GM20431 (cell line): ENCODE measurements around the gene RNASEH2B.

Source experiments
- in situ Hi-C: fragments of 300-500 bp; cut with MseI, MboI; formaldehyde crosslinking; loops from one replicate; pipeline ENCODE4 v1.15.0; 2020; ENCODE audit warnings: low sequenced_read_pairs; ENCODE audit not compliant: unreplicated experiment

Gene RNASEH2B

GRCh38 chr13:50990065-50990817 is 80.7 kb downstream of the RNASEH2B start:
- in situ Hi-C loops, result no loop called here

- in situ Hi-C loops, result no loop called here
Observed at GRCh38 chr13:50990818-50991506, 81.4 kb downstream of the RNASEH2B start.

GRCh38 chr13:50991579-50992521 is 82.3 kb downstream of the RNASEH2B start:
- in situ Hi-C loops, result no loop called here

- in situ Hi-C loops, result no loop called here
Observed at GRCh38 chr13:50993371-50993770, 83.8 kb downstream of the RNASEH2B start.

GRCh38 chr13:50993934-50994333 is 84.3 kb downstream of the RNASEH2B start:
- in situ Hi-C loops, result no loop called here

GRCh38 chr13:50994651-50995050 is 85.1 kb downstream of the RNASEH2B start:
- in situ Hi-C loops, result no loop called here

GRCh38 chr13:50995854-50996253 is 86.3 kb downstream of the RNASEH2B start:
- in situ Hi-C loops, result no loop called here

GRCh38 chr13:50998326-50998725 is 88.7 kb downstream of the RNASEH2B start:
- in situ Hi-C loops, result no loop called here

- in situ Hi-C loops, result no loop called here
Observed at GRCh38 chr13:50999641-51000040, 90.0 kb downstream of the RNASEH2B start.

- in situ Hi-C loops, result no loop called here
Observed at GRCh38 chr13:51000061-51000460, 90.5 kb downstream of the RNASEH2B start.

- in situ Hi-C loops, result no loop called here
Observed at GRCh38 chr13:51000571-51001260, 91.1 kb downstream of the RNASEH2B start.

GRCh38 chr13:51001335-51001734 is 91.7 kb downstream of the RNASEH2B start:
- in situ Hi-C loops, result no loop called here

GRCh38 chr13:51002736-51003135 is 93.1 kb downstream of the RNASEH2B start:
- in situ Hi-C loops, result no loop called here

- in situ Hi-C loops, result no loop called here
Observed at GRCh38 chr13:51003642-51004041, 94.1 kb downstream of the RNASEH2B start.

- in situ Hi-C loops, result no loop called here
Observed at GRCh38 chr13:51004111-51004865, 94.7 kb downstream of the RNASEH2B start.

- in situ Hi-C loops, result no loop called here
Observed at GRCh38 chr13:51004918-51005460, 95.4 kb downstream of the RNASEH2B start.

- in situ Hi-C loops, result no loop called here
Observed at GRCh38 chr13:51005566-51005965, 96.0 kb downstream of the RNASEH2B start.
